ENCODE data around the gene ZNF467. TPM values are rescaled to one million over a fixed set of nuclear protein-coding genes. Genes with fewer than 3 reads are reported as not detected.

The ZNF467 gene
- polyA plus RNA-seq, 1 donor: 6.0 TPM

- H3K4me1 ChIP-seq (ENCODE audit: control insufficient read depth, insufficient read depth, low read length): peaks cover 4% of the 10 kb centered on the region
- no peak overlapping the region for H3K4me3 ChIP-seq (ENCODE audit: low read length)
- no peaks in the 10 kb centered on the region for H3K9me3 ChIP-seq (ENCODE audit: control insufficient read depth, low read depth, low read length)
- WGBS (ENCODE audit: insufficient coverage, low lambda C conversion rate): no CpG with 5 or more reads among the region's 29 CpGs
- H3K27me3 ChIP-seq (ENCODE audit: control insufficient read depth, insufficient read depth, low read length): no peaks in the 10 kb centered on the region
- DNase-seq: no peak
- H3K27ac ChIP-seq (ENCODE audit: low read length): no peak overlapping the region
- H3K36me3 ChIP-seq (ENCODE audit: control insufficient read depth, insufficient read depth, low read length): peaks cover 34% of the 10 kb centered on the region
These were observed 54.1 kb downstream of the ZNF467 start for GRCh38 chr7:149719050-149719899.

GRCh38 chr7:149718730-149719049 is 54.7 kb downstream of the ZNF467 start:
- Histone ChIP-seq H3K36me3 (ENCODE audit: control insufficient read depth, insufficient read depth, low read length) (peaks cover 28% of the 10 kb centered on the region), H3K4me1 (ENCODE audit: control insufficient read depth, insufficient read depth, low read length) (peaks cover 10% of the 10 kb centered on the region), H3K9me3 (ENCODE audit: control insufficient read depth, low read depth, low read length) (peaks cover 5% of the 10 kb centered on the region), H3K4me3 (ENCODE audit: low read length) (no peak overlapping the region), H3K27me3 (ENCODE audit: control insufficient read depth, insufficient read depth, low read length) (peaks cover 5% of the 10 kb centered on the region), H3K27ac (ENCODE audit: low read length) (no peak overlapping the region)
- WGBS (ENCODE audit: insufficient coverage, low lambda C conversion rate): 100% methylated on average over 2 of the region's 6 CpGs
- DNase-seq: no peak

GRCh38 chr7:149717481-149717880 is 55.9 kb downstream of the ZNF467 start:
- H3K27ac ChIP-seq (ENCODE audit: low read length): no peak overlapping the region
- H3K4me1 ChIP-seq (ENCODE audit: control insufficient read depth, insufficient read depth, low read length): peaks cover 10% of the 10 kb centered on the region
- DNase-seq: no peak
- H3K9me3 ChIP-seq (ENCODE audit: control insufficient read depth, low read depth, low read length): peaks cover 8% of the 10 kb centered on the region
- WGBS (ENCODE audit: insufficient coverage, low lambda C conversion rate): no CpG with 5 or more reads among the region's 5 CpGs
- H3K4me3 ChIP-seq (ENCODE audit: low read length): no peak overlapping the region
- peaks cover 20% of the 10 kb centered on the region for H3K36me3 ChIP-seq (ENCODE audit: control insufficient read depth, insufficient read depth, low read length)
- H3K27me3 ChIP-seq (ENCODE audit: control insufficient read depth, insufficient read depth, low read length): peaks cover 17% of the 10 kb centered on the region

- no peak overlapping the region for H3K27ac ChIP-seq (ENCODE audit: low read length)
- H3K4me3 ChIP-seq (ENCODE audit: low read length): no peak overlapping the region
- H3K27me3 ChIP-seq (ENCODE audit: control insufficient read depth, insufficient read depth, low read length): peaks cover 17% of the 10 kb centered on the region
- DNase-seq: no peak
- peaks cover 8% of the 10 kb centered on the region for H3K9me3 ChIP-seq (ENCODE audit: control insufficient read depth, low read depth, low read length)
- peaks cover 10% of the 10 kb centered on the region for H3K4me1 ChIP-seq (ENCODE audit: control insufficient read depth, insufficient read depth, low read length)
- no CpG with 5 or more reads among the region's 4 CpGs for WGBS (ENCODE audit: insufficient coverage, low lambda C conversion rate)
- H3K36me3 ChIP-seq (ENCODE audit: control insufficient read depth, insufficient read depth, low read length): peaks cover 15% of the 10 kb centered on the region
These were observed 56.5 kb downstream of the ZNF467 start for GRCh38 chr7:149716932-149717307.

GRCh38 chr7:149716007-149716931 is 57.1 kb downstream of the ZNF467 start:
- no CpG with 5 or more reads among the region's 11 CpGs for WGBS (ENCODE audit: insufficient coverage, low lambda C conversion rate)
- H3K36me3 ChIP-seq (ENCODE audit: control insufficient read depth, insufficient read depth, low read length): peaks cover 8% of the 10 kb centered on the region
- no peak for DNase-seq
- no peak overlapping the region for H3K4me3 ChIP-seq (ENCODE audit: low read length)
- peaks cover 17% of the 10 kb centered on the region for H3K27me3 ChIP-seq (ENCODE audit: control insufficient read depth, insufficient read depth, low read length)
- H3K4me1 ChIP-seq (ENCODE audit: control insufficient read depth, insufficient read depth, low read length): peaks cover 10% of the 10 kb centered on the region
- peaks cover 8% of the 10 kb centered on the region for H3K9me3 ChIP-seq (ENCODE audit: control insufficient read depth, low read depth, low read length)
- no peak overlapping the region for H3K27ac ChIP-seq (ENCODE audit: low read length)

GRCh38 chr7:149715476-149715875 is 57.9 kb downstream of the ZNF467 start:
- Histone ChIP-seq H3K4me3 (ENCODE audit: low read length) (peak overlapping the region; percentile 69), H3K9me3 (ENCODE audit: control insufficient read depth, low read depth, low read length) (peaks cover 11% of the 10 kb centered on the region), H3K4me1 (ENCODE audit: control insufficient read depth, insufficient read depth, low read length) (peaks cover 8% of the 10 kb centered on the region), H3K27me3 (ENCODE audit: control insufficient read depth, insufficient read depth, low read length) (peaks cover 17% of the 10 kb centered on the region), H3K36me3 (ENCODE audit: control insufficient read depth, insufficient read depth, low read length) (peaks cover 5% of the 10 kb centered on the region), H3K27ac (ENCODE audit: low read length) (no peak overlapping the region)
- no peak for DNase-seq
- no CpG with 5 or more reads among the region's 8 CpGs for WGBS (ENCODE audit: insufficient coverage, low lambda C conversion rate)

GRCh38 chr7:149714910-149715471 is 58.4 kb downstream of the ZNF467 start:
- DNase-seq: no peak
- no CpG with 5 or more reads among the region's 48 CpGs for WGBS (ENCODE audit: insufficient coverage, low lambda C conversion rate)

More at GRCh38 chr7:149714910-149715471, 58.4 kb downstream of the ZNF467 start:
- Histone ChIP-seq H3K9me3 (ENCODE audit: control insufficient read depth, low read depth, low read length) (peaks cover 16% of the 10 kb centered on the region), H3K27ac (ENCODE audit: low read length) (no peak overlapping the region), H3K36me3 (ENCODE audit: control insufficient read depth, insufficient read depth, low read length) (peaks cover 2% of the 10 kb centered on the region), H3K27me3 (ENCODE audit: control insufficient read depth, insufficient read depth, low read length) (peaks cover 17% of the 10 kb centered on the region), H3K4me1 (ENCODE audit: control insufficient read depth, insufficient read depth, low read length) (peaks cover 8% of the 10 kb centered on the region), H3K4me3 (ENCODE audit: low read length) (peak overlapping the region; percentile 69)

Other genes with a start within 250 kb of the ZNF467 start
- 13.9 TPM for gene ZNF862, start 64.8 kb upstream of the ZNF467 start, polyA plus RNA-seq
- 15.6 TPM for gene ATP6V0E2, start 100.4 kb upstream of the ZNF467 start, polyA plus RNA-seq